GM12878 (cell line): ENCODE measurements around the gene CATSPERZ. TPM values are rescaled to one million over a fixed set of nuclear protein-coding genes. Genes with fewer than 3 reads are reported as not detected.

Experiments used
- CBX5 ChIP-seq: sonication (generic); IDR thresholded peaks from 2 replicates; pipeline ENCODE4 v1.6.1; 2016; ENCODE audit warnings: low read depth, moderate library complexity, mild to moderate bottlenecking, inconsistent platforms
- CREM ChIP-seq: IDR thresholded peaks from 2 replicates; pipeline ENCODE4 v1.6.1; 2014; ENCODE audit warnings: antibody characterized with exemption, low read depth
- CUX1 ChIP-seq: IDR thresholded peaks from 2 replicates; pipeline ENCODE4 v1.6.1; 2012; ENCODE audit warnings: improper control_type of control experiment, low read depth, low read length; ENCODE audit not compliant: insufficient replicate concordance
- ESRRA ChIP-seq: IDR thresholded peaks from 2 replicates; pipeline ENCODE4 v1.6.1; 2012; ENCODE audit warnings: mild to moderate bottlenecking, low read length, improper control_type of control experiment
- FOS ChIP-seq: IDR thresholded peaks from 3 replicates; pipeline ENCODE4 v1.6.1; 2011; ENCODE audit warnings: borderline replicate concordance; ENCODE audit not compliant: insufficient read length; ENCODE audit errors: extremely low read depth
- KAT2A ChIP-seq: conservative IDR thresholded peaks from 2 replicates; pipeline ENCODE4 v1.6.1; 2011; ENCODE audit warnings: low read depth, low read length; ENCODE audit not compliant: control insufficient read depth
- MEF2A ChIP-seq: IDR thresholded peaks from 2 replicates; pipeline ENCODE4 v1.6.1; 2011; ENCODE audit warnings: low read depth, mild to moderate bottlenecking, low read length, moderate library complexity; ENCODE audit not compliant: insufficient read depth
- MTA2 ChIP-seq: fragments of 450-650 bp; IDR thresholded peaks from 2 replicates; pipeline ENCODE4 v1.6.1; 2016; ENCODE audit warnings: low read depth, mild to moderate bottlenecking, moderate library complexity
- NBN ChIP-seq: fragments of 450-650 bp; IDR thresholded peaks from 2 replicates; pipeline ENCODE4 v1.6.1; 2016
- POU2F2 ChIP-seq: IDR thresholded peaks from 3 replicates; pipeline ENCODE4 v1.6.1; 2011; ENCODE audit warnings: low read depth, mild to moderate bottlenecking, low read length, borderline replicate concordance
- RB1 ChIP-seq: fragments of 450-650 bp; formaldehyde crosslinking; IDR thresholded peaks from 2 replicates; pipeline ENCODE4 v1.6.1; 2017; ENCODE audit warnings: mild to moderate bottlenecking, borderline replicate concordance
- REST ChIP-seq: IDR thresholded peaks from 2 replicates; pipeline ENCODE4 v1.6.1; 2012; ENCODE audit warnings: mild to moderate bottlenecking, low read depth, low read length
- SIN3A ChIP-seq: IDR thresholded peaks from 2 replicates; pipeline ENCODE4 v1.6.1; 2012; ENCODE audit warnings: low read depth, low read length, improper control_type of control experiment
- SKIL ChIP-seq: fragments of 450-650 bp; IDR thresholded peaks from 2 replicates; pipeline ENCODE4 v1.6.1; 2017; ENCODE audit warnings: mild to moderate bottlenecking, low read depth, inconsistent platforms; ENCODE audit not compliant: poor library complexity, severe bottlenecking
- STAT3 ChIP-seq: IDR thresholded peaks from 2 replicates; pipeline ENCODE4 v1.6.1; 2011; ENCODE audit warnings: low read depth, low read length, improper control_type of control experiment
- SUPT20H ChIP-seq: IDR thresholded peaks from 2 replicates; pipeline ENCODE4 v1.6.1; 2011; ENCODE audit warnings: low read depth, mild to moderate bottlenecking, low read length, moderate library complexity, borderline replicate concordance; ENCODE audit not compliant: control insufficient read depth
- TCF12 ChIP-seq: IDR thresholded peaks from 2 replicates; pipeline ENCODE4 v1.6.1; 2011; ENCODE audit warnings: low read depth, mild to moderate bottlenecking, low read length
- polyA plus RNA-seq, 11 experiments: library from polyadenylated mRNA; depleted of rRNA in 4 of 11; unstranded in 6 of 11; stranded (reverse) in 5 of 11; fragments of >200 nt; fragmentation: Nextera tagmentation in 4 of 11; fragmentation: Illumina TruSeq in 1 of 11; extraction: Ambion mirVana in 4 of 11; extraction: Trizol in 1 of 11; gene quantifications; 1 replicate in 1 of 11; 2 replicates in 10 of 11; pipeline versions ENCODE4 v1.2.1 to v1.2.3, GENCODE V29; 2011 to 2016; ENCODE audit warnings: inconsistent platforms in 2 of 11, missing spikeins in 2 of 11, low read depth in 1 of 11
- total RNA-seq, 4 experiments: library from RNA; depleted of rRNA in 3 of 4; stranded (reverse); fragments of >200 nt in 3 of 4; fragmentation: Illumina TruSeq in 1 of 4; extraction: Trizol in 1 of 4; gene quantifications; 2 replicates each; pipeline versions ENCODE4 v1.2.1 to v1.2.3, GENCODE V29; 2013 to 2021

The CATSPERZ gene
- total and polyA plus RNA-seq, 10 of the 15 experiments (the other 5 are each of a cell fraction or from before 2014, with no cell fraction given) = 0.12 to 0.31 TPM; not detected in 8

- TF ChIP-seq MTA2 (no peak), NBN (peak; percentile 64; the same call in 1 of the 2 replicates), SKIL (no peak), REST (no peak), SUPT20H (no peak), SIN3A (peak; percentile 60; the same call in 1 of the 2 replicates), CREM (peak; percentile 85), RB1 (no peak), ESRRA (no peak), CUX1 (no peak), FOS (no peak), CBX5 (no peak), TCF12 (no peak), STAT3 (no peak), POU2F2 (peak; percentile 37; the same call in 1 of the 3 replicates), MEF2A (no peak), KAT2A (no peak)
Observed at GRCh38 chr11:64284048-64284961, 15.9 kb upstream of the CATSPERZ start, which contains the start of gene BAD (continued).
